ENCODE data around the gene ANKRD45. TPM values are rescaled to one million over a fixed set of nuclear protein-coding genes. Genes with fewer than 3 reads are reported as not detected.

The ANKRD45 gene
- total and polyA plus RNA-seq, 2 of the 13 experiments (the other 11 are each of a cell fraction or from before 2014, with no cell fraction given): not detected

DNA sequence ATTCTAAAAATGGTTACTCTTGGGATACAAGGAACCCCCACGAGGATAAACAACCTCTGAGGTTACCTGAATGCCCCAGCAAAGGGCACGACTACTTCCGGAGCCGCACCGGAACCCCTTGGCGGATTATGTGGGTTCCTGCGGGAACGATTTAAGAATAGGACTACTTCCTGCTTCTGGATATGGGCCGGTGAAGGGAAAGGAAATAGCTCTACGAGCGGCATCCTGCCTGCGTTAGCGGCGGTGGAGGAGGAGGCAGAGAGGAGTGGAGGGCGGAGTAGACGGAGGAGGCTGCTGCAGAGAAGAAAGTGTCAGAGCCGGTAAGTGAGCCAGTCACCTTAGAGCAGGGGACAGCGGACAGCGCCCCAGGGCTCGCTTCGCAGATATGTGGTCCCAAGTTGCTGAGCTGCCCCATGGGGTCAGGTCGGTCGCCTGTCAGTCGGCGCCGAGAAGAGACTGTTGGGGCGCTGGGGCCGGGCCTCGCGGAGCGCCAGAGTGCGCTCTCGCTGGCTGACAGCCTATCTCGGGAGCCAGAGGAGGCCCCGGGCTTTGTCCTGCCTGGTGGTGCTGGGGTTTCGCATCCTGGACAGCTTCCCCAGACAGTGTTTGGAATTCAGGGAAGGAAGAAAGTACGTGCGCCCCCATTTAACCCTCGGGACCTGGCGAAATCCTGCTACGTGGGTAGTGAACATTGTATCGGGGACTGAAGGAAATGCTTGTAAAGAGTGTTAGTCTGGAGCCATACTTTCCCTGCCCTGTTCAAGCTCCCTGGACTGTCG lies 45.3 kb upstream of the ANKRD45 start, which contains the start of gene KLHL20 (continued):
- TF ChIP-seq RFXANK (CRISPR knock-in tag; IDR thresholded peaks at IDR 0.05) (no peak), SMARCE1 (IDR thresholded peaks at IDR 0.05; ENCODE audit: borderline replicate concordance) (no peak), LCORL (IDR thresholded peaks at IDR 0.05) (peak; percentile 63; the same call in 1 of the 2 replicates), LCORL (CRISPR knock-in tag; IDR thresholded peaks at IDR 0.05) (no peak), TMF1 (CRISPR knock-in tag; IDR thresholded peaks at IDR 0.05; ENCODE audit: low read depth) (no peak), ZNF10 (CRISPR knock-in tag; IDR thresholded peaks at IDR 0.05; ENCODE audit: borderline replicate concordance, low read depth) (no peak), NCOA2 (CRISPR knock-in tag; IDR thresholded peaks at IDR 0.05) (peak; percentile 17; the same call in 1 of the 2 replicates), CBX2 (IDR thresholded peaks at IDR 0.05; ENCODE audit: low read depth, low read length) (no peak), CBX2 (CRISPR knock-in tag; IDR thresholded peaks at IDR 0.05; ENCODE audit: low read depth) (no peak), ZEB1 (IDR thresholded peaks at IDR 0.05; ENCODE audit: insufficient replicate concordance, low read depth) (peak; percentile 97), PHB2 (IDR thresholded peaks at IDR 0.05; ENCODE audit: partially characterized antibody) (no peak), ZNF879 (CRISPR knock-in tag; IDR thresholded peaks at IDR 0.05) (no peak), ZNF20 (CRISPR knock-in tag; IDR thresholded peaks at IDR 0.05) (no peak), NRL (CRISPR knock-in tag; IDR thresholded peaks at IDR 0.05; ENCODE audit: borderline replicate concordance) (peak; percentile 84; the same call in 1 of the 2 replicates), ZNF337 (CRISPR knock-in tag; IDR thresholded peaks at IDR 0.05; ENCODE audit: borderline replicate concordance, low read depth) (no peak), HNF4A (CRISPR knock-in tag; IDR thresholded peaks at IDR 0.05) (no peak; the same call in 1 of the 2 replicates), RFX5 (IDR thresholded peaks at IDR 0.05; ENCODE audit: low read depth, low read length) (no peak), MATR3 (CRISPR knock-in tag; IDR thresholded peaks at IDR 0.05) (no peak), TCF7 (IDR thresholded peaks at IDR 0.05; ENCODE audit: low read depth) (no peak), ZNF138 (CRISPR knock-in tag; IDR thresholded peaks at IDR 0.05; ENCODE audit: low read depth) (no peak), ZNF816 (CRISPR knock-in tag; IDR thresholded peaks at IDR 0.05; ENCODE audit: borderline replicate concordance) (no peak), SATB2 (CRISPR knock-in tag; IDR thresholded peaks at IDR 0.05) (no peak), CREM (IDR thresholded peaks at IDR 0.05) (peak; percentile 76), CREM (CRISPR knock-in tag; IDR thresholded peaks at IDR 0.05) (no peak), ZNF232 (CRISPR knock-in tag; IDR thresholded peaks at IDR 0.05; ENCODE audit: borderline replicate concordance) (no peak)
- TF ChIP-seq, protein P1, sequence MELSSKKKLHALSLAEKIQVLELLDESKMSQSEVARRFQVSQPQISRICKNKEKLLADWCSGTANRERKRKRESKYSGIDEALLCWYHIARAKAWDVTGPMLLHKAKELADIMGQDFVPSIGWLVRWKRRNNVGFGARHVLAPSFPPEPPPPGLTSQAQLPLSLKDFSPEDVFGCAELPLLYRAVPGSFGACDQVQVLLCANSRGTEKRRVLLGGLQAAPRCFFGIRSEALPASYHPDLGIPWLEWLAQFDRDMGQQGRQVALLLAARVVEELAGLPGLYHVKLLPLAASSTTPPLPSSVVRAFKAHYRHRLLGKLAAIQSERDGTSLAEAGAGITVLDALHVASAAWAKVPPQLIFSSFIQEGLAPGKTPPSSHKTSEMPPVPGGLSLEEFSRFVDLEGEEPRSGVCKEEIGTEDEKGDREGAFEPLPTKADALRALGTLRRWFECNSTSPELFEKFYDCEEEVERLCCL (CRISPR knock-in tag; IDR thresholded peaks at IDR 0.05; ENCODE audit: borderline replicate concordance): no peak
- TF ChIP-seq, protein P2, sequence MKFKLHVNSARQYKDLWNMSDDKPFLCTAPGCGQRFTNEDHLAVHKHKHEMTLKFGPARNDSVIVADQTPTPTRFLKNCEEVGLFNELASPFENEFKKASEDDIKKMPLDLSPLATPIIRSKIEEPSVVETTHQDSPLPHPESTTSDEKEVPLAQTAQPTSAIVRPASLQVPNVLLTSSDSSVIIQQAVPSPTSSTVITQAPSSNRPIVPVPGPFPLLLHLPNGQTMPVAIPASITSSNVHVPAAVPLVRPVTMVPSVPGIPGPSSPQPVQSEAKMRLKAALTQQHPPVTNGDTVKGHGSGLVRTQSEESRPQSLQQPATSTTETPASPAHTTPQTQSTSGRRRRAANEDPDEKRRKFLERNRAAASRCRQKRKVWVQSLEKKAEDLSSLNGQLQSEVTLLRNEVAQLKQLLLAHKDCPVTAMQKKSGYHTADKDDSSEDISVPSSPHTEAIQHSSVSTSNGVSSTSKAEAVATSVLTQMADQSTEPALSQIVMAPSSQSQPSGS (CRISPR knock-in tag; IDR thresholded peaks at IDR 0.05): peak; percentile 85; the same call in 1 of the 2 replicates
- TF ChIP-seq, protein P3, sequence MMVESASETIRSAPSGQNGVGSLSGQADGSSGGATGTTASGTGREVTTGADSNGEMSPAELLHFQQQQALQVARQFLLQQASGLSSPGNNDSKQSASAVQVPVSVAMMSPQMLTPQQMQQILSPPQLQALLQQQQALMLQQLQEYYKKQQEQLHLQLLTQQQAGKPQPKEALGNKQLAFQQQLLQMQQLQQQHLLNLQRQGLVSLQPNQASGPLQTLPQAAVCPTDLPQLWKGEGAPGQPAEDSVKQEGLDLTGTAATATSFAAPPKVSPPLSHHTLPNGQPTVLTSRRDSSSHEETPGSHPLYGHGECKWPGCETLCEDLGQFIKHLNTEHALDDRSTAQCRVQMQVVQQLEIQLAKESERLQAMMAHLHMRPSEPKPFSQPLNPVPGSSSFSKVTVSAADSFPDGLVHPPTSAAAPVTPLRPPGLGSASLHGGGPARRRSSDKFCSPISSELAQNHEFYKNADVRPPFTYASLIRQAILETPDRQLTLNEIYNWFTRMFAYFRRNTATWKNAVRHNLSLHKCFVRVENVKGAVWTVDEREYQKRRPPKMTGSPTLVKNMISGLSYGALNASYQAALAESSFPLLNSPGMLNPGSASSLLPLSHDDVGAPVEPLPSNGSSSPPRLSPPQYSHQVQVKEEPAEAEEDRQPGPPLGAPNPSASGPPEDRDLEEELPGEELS (CRISPR knock-in tag; IDR thresholded peaks at IDR 0.05): no peak
